B cell (primary cell): ENCODE data around the gene CTNNA1. TPM values are rescaled to one million over a fixed set of nuclear protein-coding genes. Genes with fewer than 3 reads are reported as not detected.

Experiments
- ATAC-seq: fragments of 200-7000 bp; cut with Tn5 transposase; one replicate; pipeline ENCODE4 v1.10.0; 2021; ENCODE audit warnings: low read depth, mild to moderate bottlenecking, moderate number of reproducible peaks, moderate library complexity
- CTCF ChIA-PET: fragments of 350-600 bp; sonication (Branson Sonifier 250); formaldehyde crosslinking; loops from one replicate; lab custom pipeline; 2021; ENCODE audit warnings: antibody characterized with exemption, inconsistent platforms; lab: Charles Lee
- POLR2A ChIA-PET: fragments of 350-600 bp; sonication (Branson Sonifier 250); formaldehyde crosslinking; loops from one replicate; lab custom pipeline; 2021; ENCODE audit warnings: antibody characterized with exemption; lab: Charles Lee
- DNase-seq: peaks from one replicate; pipeline ENCODE4 v3.0.0; 2013
- H2AFZ ChIP-seq: 2 replicates; pipeline ENCODE4 v1.6.1; 2012; ENCODE audit warnings: mild to moderate bottlenecking, low read depth, low read length; ENCODE audit not compliant: insufficient read depth, poor library complexity, severe bottlenecking
- H3K27ac ChIP-seq, 2 donors: 1 replicate in 1 of 2; 2 replicates in 1 of 2; pipeline ENCODE4 v1.5.1; 2012 to 2013; ENCODE audit warnings: low read length in 2 of 2, mild to moderate bottlenecking in 2 of 2, moderate library complexity in 1 of 2
- H3K27me3 ChIP-seq, 4 experiments: fragments of 200-600 bp in 1 of 4; sonication (generic) in 1 of 4; replicated peaks in 1 of 4; 1 replicate in 2 of 4; 2 replicates in 2 of 4; pipeline versions ENCODE4 v1.6.1 to v1.7.0; 2013 to 2016; ENCODE audit warnings: low read length in 3 of 4, mild to moderate bottlenecking in 2 of 4, mixed read lengths in 1 of 4, moderate library complexity in 1 of 4; ENCODE audit not compliant: insufficient read depth in 4 of 4, control insufficient read depth in 3 of 4; ENCODE audit errors: control extremely low read depth in 1 of 4
- H3K36me3 ChIP-seq, 2 experiments: replicated peaks in 1 of 2; 1 replicate in 1 of 2; 2 replicates in 1 of 2; pipeline versions ENCODE4 v1.6.1 to v1.7.1; 2013; ENCODE audit warnings: low read length in 1 of 2; ENCODE audit not compliant: insufficient read depth in 2 of 2, control insufficient read depth in 1 of 2; ENCODE audit errors: control extremely low read depth in 1 of 2, extremely low read depth in 1 of 2
- H3K4me1 ChIP-seq, 2 donors: fragments of 200-600 bp in 1 of 2; sonication (generic) in 1 of 2; 1 replicate in 1 of 2; 2 replicates in 1 of 2; pipeline versions ENCODE4 v1.5.1 to v1.6.1; 2013 to 2017; ENCODE audit warnings: low read length in 2 of 2; ENCODE audit not compliant: control insufficient read depth in 2 of 2, insufficient read depth in 2 of 2
- H3K4me2 ChIP-seq: replicated peaks from 2 replicates; pipeline ENCODE3; 2012; ENCODE audit warnings: mild to moderate bottlenecking, low read depth, low read length; ENCODE audit not compliant: poor library complexity, severe bottlenecking
- H3K4me3 ChIP-seq, 5 experiments: fragments of 200-600 bp in 1 of 5; sonication (generic) in 1 of 5; 1 replicate in 3 of 5; 2 replicates in 2 of 5; pipeline versions ENCODE4 v1.5.1 to v1.7.0; 2011 to 2016; ENCODE audit warnings: low read length in 4 of 5, mild to moderate bottlenecking in 4 of 5, low read depth in 2 of 5, control low read depth in 1 of 5, moderate library complexity in 1 of 5; ENCODE audit not compliant: insufficient read depth in 1 of 5; ENCODE audit errors: control extremely low read depth in 1 of 5, extremely low read depth in 1 of 5
- H3K79me2 ChIP-seq: fragments of 200-600 bp; sonication (generic); one replicate; pipeline ENCODE4 v1.6.0; 2016; ENCODE audit warnings: low read length; ENCODE audit not compliant: control insufficient read depth, insufficient read depth
- H3K9ac ChIP-seq: fragments of 200-600 bp; sonication (generic); 2 replicates; pipeline ENCODE4 v1.6.1; 2017; ENCODE audit warnings: mild to moderate bottlenecking, low read length, moderate library complexity
- H3K9me3 ChIP-seq, 3 donors: one replicate each; pipeline versions ENCODE4 v1.6.1 to v1.7.1; 2013; ENCODE audit warnings: low read length in 2 of 3; ENCODE audit not compliant: control insufficient read depth in 2 of 3, insufficient read depth in 1 of 3; ENCODE audit errors: control extremely low read depth in 1 of 3
- H4K20me1 ChIP-seq: 2 replicates; pipeline ENCODE4 v1.6.0; 2012; ENCODE audit warnings: mild to moderate bottlenecking, low read length; ENCODE audit not compliant: insufficient read depth, control insufficient read depth, poor library complexity, severe bottlenecking
- H3K27ac Mint-ChIP-seq: one replicate; pipeline ENCODE4 v1.8.0; 2021; ENCODE audit warnings: mixed read lengths
- H3K27me3 Mint-ChIP-seq: one replicate; pipeline ENCODE4 v1.8.0; 2021; ENCODE audit warnings: mixed read lengths
- H3K4me1 Mint-ChIP-seq: one replicate; pipeline ENCODE4 v1.8.0; 2021; ENCODE audit warnings: mixed read lengths
- H3K4me3 Mint-ChIP-seq: one replicate; pipeline ENCODE4 v1.8.0; 2021; ENCODE audit warnings: mixed read lengths
- H3K9me3 Mint-ChIP-seq: one replicate; pipeline ENCODE4 v1.8.0; 2022; ENCODE audit warnings: mixed read lengths; ENCODE audit not compliant: insufficient read depth
- EZH2 ChIP-seq: IDR thresholded peaks from 2 replicates; pipeline ENCODE4 v1.6.1; 2012; ENCODE audit warnings: borderline replicate concordance, low read depth, mild to moderate bottlenecking, moderate library complexity, low read length; ENCODE audit not compliant: insufficient read depth, poor library complexity, severe bottlenecking
- WGBS: methylation state at CpG from one replicate; pipeline ENCODE4 v1.1.5; 2013; ENCODE audit warnings: missing lambda C conversion rate; ENCODE audit not compliant: insufficient coverage; 5-methylcytosine and 5-hydroxymethylcytosine counted together
- intact Hi-C: fragments of 100-400 bp; cut with micrococcal nuclease; formaldehyde crosslinking; loops from one replicate; pipeline ENCODE4 v1.10.0; 2022
- polyA plus RNA-seq: library from polyadenylated mRNA; depleted of rRNA; stranded (reverse); fragments of >200 nt; gene quantifications from 2 replicates; pipeline ENCODE4 v1.2.3, GENCODE V29; 2012
- total RNA-seq, 2 donors: library from RNA; stranded (reverse); fragments of 120-200 nt in 1 of 2; gene quantifications; 1 replicate in 1 of 2; 2 replicates in 1 of 2; pipeline versions ENCODE4 v1.2.3 to v1.2.4, GENCODE V29; 2013 to 2022
- TF ChIP-seq, protein P1 (sequence below): fragments of 200-600 bp; IDR thresholded peaks from one replicate; pipeline ENCODE4 v1.8.0; 2022; ENCODE audit warnings: antibody characterized with exemption, mild to moderate bottlenecking

Gene CTNNA1
- total and polyA plus RNA-seq, 2 donors (not counting 1 experiment from before 2014, with no cell fraction given) = 22.7 to 96.0 TPM

DNA sequence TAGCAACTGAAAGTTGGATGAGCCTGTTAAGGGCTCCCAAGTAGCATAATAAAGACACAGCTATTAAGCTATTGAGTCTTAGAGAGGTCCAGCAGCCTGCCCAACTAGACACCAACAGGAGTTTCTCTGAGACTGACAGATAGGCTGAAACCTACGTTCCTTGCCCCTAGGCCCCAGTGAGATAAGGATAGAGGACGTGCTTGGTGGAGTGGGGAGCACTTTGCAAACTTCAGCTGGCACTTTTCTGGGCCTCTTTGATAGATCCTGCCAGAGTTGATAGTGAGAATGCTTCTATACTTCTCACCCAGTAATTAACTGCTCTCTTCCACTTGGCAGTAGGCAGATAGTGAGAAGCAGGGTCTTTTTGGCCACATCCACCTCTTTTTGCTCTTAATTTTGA is 20.8 kb upstream of the CTNNA1 start:
- ATAC-seq (no peak), DNase-seq (no peak)
- POLR2A ChIA-PET = no interaction called here
- Histone ChIP-seq H3K79me2 (no peaks in the 10 kb centered on the region), H2AFZ (no peak overlapping the region), H3K9ac (no peak overlapping the region), H3K36me3 (no peaks in the 10 kb centered on the region), H3K4me2 (no peak overlapping the region), H3K27me3 (no peaks in the 10 kb centered on the region), H3K4me1 (peaks cover 0 to 1% of the 10 kb centered on the region in 2 donors), H4K20me1 (no peaks in the 10 kb centered on the region), H3K9me3 (no peaks in the 10 kb centered on the region), H3K27ac (no peak overlapping the region), H3K4me3 (no peak overlapping the region)
- TF ChIP-seq, protein P1, sequence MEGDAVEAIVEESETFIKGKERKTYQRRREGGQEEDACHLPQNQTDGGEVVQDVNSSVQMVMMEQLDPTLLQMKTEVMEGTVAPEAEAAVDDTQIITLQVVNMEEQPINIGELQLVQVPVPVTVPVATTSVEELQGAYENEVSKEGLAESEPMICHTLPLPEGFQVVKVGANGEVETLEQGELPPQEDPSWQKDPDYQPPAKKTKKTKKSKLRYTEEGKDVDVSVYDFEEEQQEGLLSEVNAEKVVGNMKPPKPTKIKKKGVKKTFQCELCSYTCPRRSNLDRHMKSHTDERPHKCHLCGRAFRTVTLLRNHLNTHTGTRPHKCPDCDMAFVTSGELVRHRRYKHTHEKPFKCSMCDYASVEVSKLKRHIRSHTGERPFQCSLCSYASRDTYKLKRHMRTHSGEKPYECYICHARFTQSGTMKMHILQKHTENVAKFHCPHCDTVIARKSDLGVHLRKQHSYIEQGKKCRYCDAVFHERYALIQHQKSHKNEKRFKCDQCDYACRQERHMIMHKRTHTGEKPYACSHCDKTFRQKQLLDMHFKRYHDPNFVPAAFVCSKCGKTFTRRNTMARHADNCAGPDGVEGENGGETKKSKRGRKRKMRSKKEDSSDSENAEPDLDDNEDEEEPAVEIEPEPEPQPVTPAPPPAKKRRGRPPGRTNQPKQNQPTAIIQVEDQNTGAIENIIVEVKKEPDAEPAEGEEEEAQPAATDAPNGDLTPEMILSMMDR = no peak
- TF ChIP-seq EZH2 = no peak
- no peak overlapping the region for H3K4me3 Mint-ChIP-seq
- intact Hi-C loops = no loop called here
- no peaks in the 10 kb centered on the region for H3K27me3 Mint-ChIP-seq
- H3K27ac Mint-ChIP-seq = no peak overlapping the region
- CTCF ChIA-PET = no interaction called here
- WGBS = no CpG with 5 or more reads among the region's 2 CpGs
- no peaks in the 10 kb centered on the region for H3K9me3 Mint-ChIP-seq
- H3K4me1 Mint-ChIP-seq = no peaks in the 10 kb centered on the region

DNA sequence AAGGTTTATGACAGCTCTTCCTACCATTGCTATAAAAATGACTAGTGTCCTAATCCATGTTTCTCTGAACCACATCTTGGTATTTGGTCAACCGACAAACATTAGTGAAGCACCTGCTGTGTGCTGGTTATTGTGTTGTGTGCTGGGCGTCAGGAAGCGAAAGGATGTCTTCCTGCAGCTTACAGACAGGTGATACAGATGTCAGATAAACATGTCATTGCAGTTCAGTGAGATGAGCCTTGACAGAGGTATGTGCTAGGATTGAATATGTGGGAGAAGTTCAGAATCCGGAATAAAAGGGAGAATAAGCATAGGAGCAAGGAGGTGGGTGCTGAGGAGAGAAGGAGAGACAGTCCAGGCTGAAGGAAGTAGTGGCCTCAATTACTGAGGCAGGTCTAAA is 20.3 kb upstream of the CTNNA1 start:
- H3K9me3 ChIP-seq = no peaks in the 10 kb centered on the region
- CTCF ChIA-PET = no interaction called here
- no peak overlapping the region for H2AFZ ChIP-seq
- no peak for TF ChIP-seq EZH2
- TF ChIP-seq, protein P1 = no peak
- no peaks in the 10 kb centered on the region for H3K36me3 ChIP-seq
- ATAC-seq (no peak), DNase-seq (no peak)
- no peaks in the 10 kb centered on the region for H3K4me1 ChIP-seq
- no peaks in the 10 kb centered on the region for H3K27me3 ChIP-seq
- Mint-ChIP-seq H3K27ac (no peak overlapping the region), H3K9me3 (no peaks in the 10 kb centered on the region), H3K27me3 (no peaks in the 10 kb centered on the region), H3K4me3 (no peak overlapping the region), H3K4me1 (no peaks in the 10 kb centered on the region)
- H3K4me3 ChIP-seq = no peak overlapping the region
- POLR2A ChIA-PET = no interaction called here
- H4K20me1 ChIP-seq = no peaks in the 10 kb centered on the region
- H3K9ac ChIP-seq = no peak overlapping the region
- H3K79me2 ChIP-seq = no peaks in the 10 kb centered on the region
- no peak overlapping the region for H3K4me2 ChIP-seq
- H3K27ac ChIP-seq = no peak overlapping the region
- 92% methylated on average over 4 of the region's 4 CpGs for WGBS
- intact Hi-C loops = no loop called here
